ENCODE results near the gene CARMIL1.

- no peak for TF ChIP-seq CTCF (IDR thresholded peaks at IDR 0.05)
- TF ChIP-seq POLR2A (IDR thresholded peaks at IDR 0.05), result no peak
Observed at GRCh38 chr6:25637211-25637610, 358.0 kb downstream of the CARMIL1 start.
